Breast epithelium (tissue), 4 donors: ENCODE data around the gene C9orf43. TPM values are rescaled to one million over a fixed set of nuclear protein-coding genes. Genes with fewer than 3 reads are reported as not detected.

Experiments
- DNase-seq, 2 donors: peaks; one replicate each; pipeline ENCODE4 v3.0.0-alpha.2; 2019; ENCODE audit warnings: low spot score in 2 of 2
- H3K27ac ChIP-seq, 2 donors: fragments of 200-600 bp; sonication (generic) in 1 of 2; one replicate each; pipeline ENCODE4 v1.5.1; 2016 to 2019; ENCODE audit warnings: mild to moderate bottlenecking in 1 of 2
- H3K27me3 ChIP-seq, 2 donors: fragments of 200-600 bp; sonication (generic) in 1 of 2; one replicate each; pipeline versions ENCODE4 v1.5.1 to v1.6.0; 2017 to 2019; ENCODE audit warnings: control low read depth in 1 of 2, mild to moderate bottlenecking in 1 of 2
- H3K36me3 ChIP-seq: fragments of 200-600 bp; one replicate; pipeline ENCODE4 v1.5.1; 2019
- H3K4me1 ChIP-seq, 2 donors: fragments of 200-600 bp; sonication (generic); one replicate each; pipeline ENCODE4 v1.5.1; 2016 to 2019; ENCODE audit warnings: control low read depth in 1 of 2
- H3K4me3 ChIP-seq, 3 donors: fragments of 200-600 bp; sonication (generic); 1 replicate in 2 of 3; 2 replicates in 1 of 3; pipeline ENCODE4 v1.5.1; 2016 to 2019; ENCODE audit warnings: mild to moderate bottlenecking in 3 of 3, moderate library complexity in 2 of 3
- H3K9me3 ChIP-seq, 2 donors: fragments of 200-600 bp; sonication (generic) in 1 of 2; one replicate each; pipeline ENCODE4 v1.5.1; 2016 to 2019; ENCODE audit warnings: control low read depth in 1 of 2
- POLR2A ChIP-seq: fragments of 450-650 bp; IDR thresholded peaks from one replicate; pipeline ENCODE4 v1.6.1; 2016; ENCODE audit warnings: antibody characterized with exemption, mild to moderate bottlenecking, moderate library complexity
- POLR2AphosphoS5 ChIP-seq, 3 donors: sonication (generic); formaldehyde crosslinking; IDR thresholded peaks; one replicate each; pipeline ENCODE4 v1.6.1; 2017; ENCODE audit warnings: antibody characterized with exemption in 3 of 3
- intact Hi-C: fragments of 100-400 bp; cut with DNase I; formaldehyde crosslinking; loops from one replicate; pipeline ENCODE4 v1.15.1; 2023; ENCODE audit warnings: low total_unique reads
- total RNA-seq, 3 donors: library from RNA; depleted of rRNA; stranded (reverse); fragments of >200 nt; gene quantifications; one replicate each; pipeline ENCODE4 v1.1.0, GENCODE V29; 2016
- TF ChIP-seq, protein P1 (sequence below), 3 donors: fragments of 450-650 bp; IDR thresholded peaks; one replicate each; pipeline ENCODE4 v1.5.1; 2016 to 2017; ENCODE audit warnings: antibody characterized with exemption in 3 of 3, mild to moderate bottlenecking in 3 of 3, moderate library complexity in 3 of 3

Gene C9orf43
- total RNA-seq, 3 donors from 2014 or later, result 0.59 to 1.6 (median 0.66) TPM

DNA sequence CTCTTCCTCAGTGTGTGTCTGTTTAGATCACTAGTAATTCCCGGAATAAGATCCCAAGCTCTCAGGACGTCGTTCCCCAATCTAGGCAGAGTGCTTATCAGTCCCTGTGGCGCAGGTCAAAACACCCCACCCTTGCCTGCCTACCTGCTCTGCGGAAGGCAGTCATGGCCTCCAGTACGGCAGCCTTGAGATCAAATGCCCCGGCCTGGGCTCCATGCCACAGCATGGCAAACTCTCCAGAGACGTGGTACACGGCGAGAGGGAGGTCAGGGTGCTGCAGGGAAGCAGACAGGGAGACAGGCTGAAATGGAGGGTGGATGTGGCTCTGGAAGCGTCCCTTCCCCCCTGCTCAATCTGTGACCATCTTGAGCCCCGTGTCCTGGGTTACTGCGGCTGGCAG, 21.7 kb upstream of the C9orf43 start:
- no peaks in the 10 kb centered on the region for H3K4me1 ChIP-seq
- peaks cover 7% of the 10 kb centered on the region for H3K36me3 ChIP-seq
- H3K9me3 ChIP-seq, result no peaks in the 10 kb centered on the region
- DNase-seq, result no peak
- TF ChIP-seq, protein P1, sequence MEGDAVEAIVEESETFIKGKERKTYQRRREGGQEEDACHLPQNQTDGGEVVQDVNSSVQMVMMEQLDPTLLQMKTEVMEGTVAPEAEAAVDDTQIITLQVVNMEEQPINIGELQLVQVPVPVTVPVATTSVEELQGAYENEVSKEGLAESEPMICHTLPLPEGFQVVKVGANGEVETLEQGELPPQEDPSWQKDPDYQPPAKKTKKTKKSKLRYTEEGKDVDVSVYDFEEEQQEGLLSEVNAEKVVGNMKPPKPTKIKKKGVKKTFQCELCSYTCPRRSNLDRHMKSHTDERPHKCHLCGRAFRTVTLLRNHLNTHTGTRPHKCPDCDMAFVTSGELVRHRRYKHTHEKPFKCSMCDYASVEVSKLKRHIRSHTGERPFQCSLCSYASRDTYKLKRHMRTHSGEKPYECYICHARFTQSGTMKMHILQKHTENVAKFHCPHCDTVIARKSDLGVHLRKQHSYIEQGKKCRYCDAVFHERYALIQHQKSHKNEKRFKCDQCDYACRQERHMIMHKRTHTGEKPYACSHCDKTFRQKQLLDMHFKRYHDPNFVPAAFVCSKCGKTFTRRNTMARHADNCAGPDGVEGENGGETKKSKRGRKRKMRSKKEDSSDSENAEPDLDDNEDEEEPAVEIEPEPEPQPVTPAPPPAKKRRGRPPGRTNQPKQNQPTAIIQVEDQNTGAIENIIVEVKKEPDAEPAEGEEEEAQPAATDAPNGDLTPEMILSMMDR (IDR thresholded peaks at IDR 0.05), result no peak
- TF ChIP-seq POLR2AphosphoS5 (IDR thresholded peaks at IDR 0.05) (no peak), POLR2A (no peak)
- H3K27me3 ChIP-seq, result no peaks in the 10 kb centered on the region
- no peak overlapping the region for H3K27ac ChIP-seq
- H3K4me3 ChIP-seq, result no peak overlapping the region
- intact Hi-C loops, result no loop called here

DNA sequence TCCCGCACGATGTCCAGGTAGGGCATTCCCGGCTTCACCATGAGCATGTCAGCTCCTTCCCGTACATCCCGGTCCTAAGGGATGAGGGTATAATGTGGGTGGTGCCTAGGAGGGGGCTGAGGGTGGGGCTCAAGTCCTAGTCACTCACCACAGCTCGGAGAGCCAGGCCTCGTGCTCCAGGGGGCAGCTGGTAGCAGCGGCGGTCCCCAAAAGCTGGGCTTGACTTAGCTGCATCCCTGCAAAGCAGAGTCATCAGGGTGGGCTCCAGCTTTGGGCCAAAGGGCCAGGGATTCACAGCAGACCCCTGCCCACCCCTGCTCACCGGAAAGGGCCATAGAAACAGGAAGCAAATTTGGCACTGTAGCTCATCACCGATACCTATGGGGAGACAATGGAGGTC, 21.1 kb upstream of the C9orf43 start:
- intact Hi-C loops, result no loop called here
- Histone ChIP-seq H3K27me3 (no peaks in the 10 kb centered on the region), H3K27ac (no peak overlapping the region), H3K9me3 (no peaks in the 10 kb centered on the region), H3K4me3 (no peak overlapping the region), H3K4me1 (no peaks in the 10 kb centered on the region), H3K36me3 (peaks cover 7% of the 10 kb centered on the region)
- no peak for TF ChIP-seq POLR2A
- no peak for DNase-seq

DNA sequence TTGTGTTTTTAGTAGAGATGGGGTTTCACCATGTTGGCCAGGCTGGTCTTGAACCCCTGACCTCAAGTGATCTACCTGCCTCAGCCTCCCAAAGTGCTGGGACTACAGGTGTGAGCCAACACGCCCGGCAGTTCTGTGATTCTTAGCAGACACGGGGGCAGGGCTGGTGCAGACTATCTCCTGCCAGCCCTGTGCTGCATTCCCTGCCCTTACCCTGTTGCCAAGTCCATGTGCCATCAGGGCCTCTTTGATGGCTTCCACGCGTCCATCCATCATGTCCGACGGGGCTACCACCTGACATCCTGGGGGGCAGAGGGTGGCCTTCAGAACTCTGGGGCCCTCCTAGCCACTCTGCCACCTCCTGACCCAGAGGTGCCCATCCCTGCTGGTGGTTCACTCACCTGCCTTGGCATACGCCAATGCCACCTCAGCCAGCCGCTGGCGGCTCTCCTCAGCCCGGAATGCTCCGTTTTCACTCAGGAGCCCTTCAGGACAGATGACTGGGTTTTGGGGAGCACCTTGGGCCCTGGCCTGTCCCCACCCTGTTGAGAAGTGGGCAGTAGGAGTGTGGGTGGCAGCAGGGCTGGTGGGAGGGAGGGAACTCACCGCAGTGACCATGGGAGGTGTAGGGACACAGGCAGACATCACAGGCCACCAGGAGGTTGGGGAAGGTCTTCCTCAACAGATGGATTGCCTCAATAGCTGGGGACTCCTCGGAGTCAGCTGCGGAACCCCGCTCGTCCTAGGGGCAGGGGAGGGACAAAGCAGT, 20.2 kb upstream of the C9orf43 start:
- Histone ChIP-seq H3K9me3 (no peaks in the 10 kb centered on the region), H3K27me3 (no peaks in the 10 kb centered on the region), H3K4me1 (no peaks in the 10 kb centered on the region), H3K36me3 (peaks cover 7% of the 10 kb centered on the region), H3K4me3 (no peak overlapping the region), H3K27ac (no peak overlapping the region)
- TF ChIP-seq POLR2AphosphoS5 (IDR thresholded peaks at IDR 0.05) (no peak), POLR2A (no peak)
- TF ChIP-seq, protein P1 (IDR thresholded peaks at IDR 0.05), result no peak
- intact Hi-C loops, result no loop called here
- no peak for DNase-seq

DNA sequence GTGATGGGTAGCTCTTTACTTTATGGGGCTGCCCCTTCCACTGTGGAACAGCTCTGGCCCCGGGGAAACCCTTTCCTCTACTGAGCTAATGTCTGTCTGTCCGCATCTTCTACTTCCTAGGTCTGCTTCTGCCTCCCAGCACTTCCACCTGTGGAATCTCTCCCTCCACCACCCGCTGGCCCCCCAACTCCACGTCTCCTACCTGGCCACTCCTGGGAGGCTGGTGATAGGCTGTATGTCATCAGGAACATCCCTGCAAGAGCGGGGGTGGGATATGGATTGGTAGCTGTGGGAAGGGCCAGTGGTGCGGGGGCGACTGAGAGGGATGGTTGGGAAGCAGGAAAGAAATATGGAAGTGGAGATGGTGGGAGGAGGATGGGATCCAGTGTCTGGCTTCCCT, 18.6 kb upstream of the C9orf43 start:
- Histone ChIP-seq H3K4me1 (no peaks in the 10 kb centered on the region), H3K4me3 (no peak overlapping the region), H3K27ac (no peak overlapping the region), H3K27me3 (no peaks in the 10 kb centered on the region), H3K36me3 (peaks cover 7% of the 10 kb centered on the region), H3K9me3 (no peaks in the 10 kb centered on the region)
- TF ChIP-seq, protein P1 (IDR thresholded peaks at IDR 0.05), result no peak
- TF ChIP-seq POLR2AphosphoS5 (IDR thresholded peaks at IDR 0.05) (no peak), POLR2A (no peak)
- no peak for DNase-seq
- intact Hi-C loops, result no loop called here

DNA sequence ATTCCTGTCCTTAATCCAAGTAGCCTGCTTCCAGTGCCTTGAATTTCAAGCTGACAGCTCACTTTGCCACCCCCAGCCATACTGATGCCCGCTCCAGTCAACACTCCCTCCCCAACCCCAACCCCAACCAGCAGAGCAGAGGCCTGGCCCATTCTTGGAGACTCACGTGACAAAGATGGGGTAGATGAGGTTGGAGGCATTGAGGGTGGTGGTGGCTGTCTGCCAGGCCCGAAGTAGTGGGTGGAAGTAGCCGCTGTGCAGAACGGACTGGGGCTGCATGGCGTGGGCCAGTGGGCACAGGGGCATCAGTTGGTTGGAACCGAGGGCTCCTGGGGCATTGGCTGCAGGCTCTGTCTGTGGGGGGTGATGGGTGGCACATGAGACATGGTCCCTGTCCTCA, 17.3 kb upstream of the C9orf43 start:
- Histone ChIP-seq H3K27ac (no peak overlapping the region), H3K36me3 (peaks cover 7% of the 10 kb centered on the region), H3K27me3 (no peaks in the 10 kb centered on the region), H3K9me3 (no peaks in the 10 kb centered on the region), H3K4me3 (no peak overlapping the region), H3K4me1 (no peaks in the 10 kb centered on the region)
- DNase-seq, result no peak
- TF ChIP-seq, protein P1 (IDR thresholded peaks at IDR 0.05), result no peak
- TF ChIP-seq POLR2AphosphoS5 (IDR thresholded peaks at IDR 0.05) (no peak), POLR2A (no peak)
- intact Hi-C loops, result no loop called here
